Measurements from ENCODE around the gene BOC. TPM values are rescaled to one million over a fixed set of nuclear protein-coding genes. Genes with fewer than 3 reads are reported as not detected.

Gene BOC
- polyA plus RNA-seq, 1 donor from 2014 or later = 0.53 TPM

DNA sequence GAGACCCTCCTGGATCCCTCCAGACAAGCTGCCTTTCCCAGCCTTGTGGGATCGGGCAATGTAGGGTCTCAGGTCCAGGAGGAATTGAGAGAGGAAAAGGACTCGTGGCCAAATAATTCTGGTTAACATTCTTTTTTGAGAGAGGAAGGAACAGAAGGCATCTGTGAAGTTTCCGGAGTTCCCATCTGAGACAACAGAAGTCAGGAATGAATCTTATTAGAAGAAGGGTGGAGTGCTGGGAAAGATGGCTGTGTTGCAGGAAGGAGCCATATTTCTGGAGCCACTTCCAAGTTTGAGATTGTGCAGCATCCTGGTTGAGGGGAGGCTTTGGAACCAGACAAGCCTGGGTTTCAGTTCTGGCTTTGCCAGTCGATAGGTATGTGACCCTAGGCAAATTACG is 9.4 kb downstream of the BOC start:
- Histone ChIP-seq H3K4me3 (ENCODE audit: low read length) (no peak overlapping the region), H3F3A (ENCODE audit: insufficient read depth, low read length, poor library complexity, severe bottlenecking) (no peaks in the 10 kb centered on the region), H3K27me3 (ENCODE audit: insufficient read depth, low read depth, low read length) (no peaks in the 10 kb centered on the region), H3K9ac (ENCODE audit: low read length) (no peak overlapping the region), H3K79me2 (replicated peaks; ENCODE audit: insufficient read depth, low read length) (peaks cover 73% of the 10 kb centered on the region), H4K20me1 (ENCODE audit: insufficient read depth) (no peaks in the 10 kb centered on the region), H3K27ac (ENCODE audit: low read length) (no peak overlapping the region), H3K36me3 (ENCODE audit: insufficient read depth, low read length) (no peaks in the 10 kb centered on the region), H2AFZ (ENCODE audit: low read depth, low read length) (no peak overlapping the region), H3K9me2 (ENCODE audit: insufficient read depth, low read length) (no peaks in the 10 kb centered on the region), H3K4me2 (ENCODE audit: low read length) (no peak overlapping the region), H3K9me3 (ENCODE audit: low read length) (no peaks in the 10 kb centered on the region)
- TF ChIP-seq SMC3 (conservative IDR thresholded peaks at IDR 0.05; ENCODE audit: poor library complexity) (no peak), MXI1 (conservative IDR thresholded peaks at IDR 0.05; ENCODE audit: poor library complexity, severe bottlenecking) (no peak), TAF1 (IDR thresholded peaks at IDR 0.05; ENCODE audit: low read depth) (no peak), EZH2 (IDR thresholded peaks at IDR 0.05; ENCODE audit: borderline replicate concordance, insufficient read depth, low read length, poor library complexity, severe bottlenecking) (no peak), RAD21 (conservative IDR thresholded peaks at IDR 0.05) (no peak), POLR2AphosphoS5 (IDR thresholded peaks at IDR 0.05) (no peak), EP300 (conservative IDR thresholded peaks at IDR 0.05; ENCODE audit: poor library complexity, severe bottlenecking) (no peak), REST (IDR thresholded peaks at IDR 0.05; ENCODE audit: borderline replicate concordance) (no peak)
- TF ChIP-seq, protein P1, sequence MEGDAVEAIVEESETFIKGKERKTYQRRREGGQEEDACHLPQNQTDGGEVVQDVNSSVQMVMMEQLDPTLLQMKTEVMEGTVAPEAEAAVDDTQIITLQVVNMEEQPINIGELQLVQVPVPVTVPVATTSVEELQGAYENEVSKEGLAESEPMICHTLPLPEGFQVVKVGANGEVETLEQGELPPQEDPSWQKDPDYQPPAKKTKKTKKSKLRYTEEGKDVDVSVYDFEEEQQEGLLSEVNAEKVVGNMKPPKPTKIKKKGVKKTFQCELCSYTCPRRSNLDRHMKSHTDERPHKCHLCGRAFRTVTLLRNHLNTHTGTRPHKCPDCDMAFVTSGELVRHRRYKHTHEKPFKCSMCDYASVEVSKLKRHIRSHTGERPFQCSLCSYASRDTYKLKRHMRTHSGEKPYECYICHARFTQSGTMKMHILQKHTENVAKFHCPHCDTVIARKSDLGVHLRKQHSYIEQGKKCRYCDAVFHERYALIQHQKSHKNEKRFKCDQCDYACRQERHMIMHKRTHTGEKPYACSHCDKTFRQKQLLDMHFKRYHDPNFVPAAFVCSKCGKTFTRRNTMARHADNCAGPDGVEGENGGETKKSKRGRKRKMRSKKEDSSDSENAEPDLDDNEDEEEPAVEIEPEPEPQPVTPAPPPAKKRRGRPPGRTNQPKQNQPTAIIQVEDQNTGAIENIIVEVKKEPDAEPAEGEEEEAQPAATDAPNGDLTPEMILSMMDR (IDR thresholded peaks at IDR 0.05; ENCODE audit: poor library complexity, severe bottlenecking) = no peak

DNA sequence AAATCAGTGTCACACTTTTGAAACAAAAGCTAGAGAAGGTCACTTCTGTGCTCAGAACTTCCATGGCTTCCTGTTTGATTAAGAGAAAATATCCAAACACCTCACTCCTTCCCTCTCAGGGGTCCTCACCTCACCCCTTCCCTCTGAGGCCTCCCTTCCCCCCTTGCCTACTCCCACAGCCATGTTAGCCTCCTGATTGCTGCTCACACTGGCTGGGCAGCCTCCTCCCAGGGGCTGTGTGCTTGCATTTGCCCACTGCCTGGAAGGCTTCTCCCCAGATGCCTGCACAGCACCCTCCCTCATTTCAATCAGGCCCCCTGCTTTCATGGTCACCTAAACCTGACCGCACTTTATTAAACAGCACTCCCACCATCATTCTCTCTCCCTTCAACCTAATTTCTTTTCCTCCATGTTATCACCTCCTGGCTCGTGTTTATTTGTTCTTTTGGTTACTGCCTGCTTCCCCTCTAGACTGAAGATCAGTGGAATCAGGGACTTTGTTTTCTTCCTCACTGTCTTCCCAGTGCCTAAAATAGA is 10.4 kb downstream of the BOC start:
- TF ChIP-seq SMC3 (conservative IDR thresholded peaks at IDR 0.05; ENCODE audit: poor library complexity) (no peak), EP300 (conservative IDR thresholded peaks at IDR 0.05; ENCODE audit: poor library complexity, severe bottlenecking) (no peak), POLR2AphosphoS5 (IDR thresholded peaks at IDR 0.05) (no peak), MXI1 (conservative IDR thresholded peaks at IDR 0.05; ENCODE audit: poor library complexity, severe bottlenecking) (no peak), REST (IDR thresholded peaks at IDR 0.05; ENCODE audit: borderline replicate concordance) (no peak), TAF1 (IDR thresholded peaks at IDR 0.05; ENCODE audit: low read depth) (no peak), RAD21 (conservative IDR thresholded peaks at IDR 0.05) (no peak), EZH2 (IDR thresholded peaks at IDR 0.05; ENCODE audit: borderline replicate concordance, insufficient read depth, low read length, poor library complexity, severe bottlenecking) (no peak)
- TF ChIP-seq, protein P1 (IDR thresholded peaks at IDR 0.05; ENCODE audit: poor library complexity, severe bottlenecking) = no peak
- H3K27ac ChIP-seq (ENCODE audit: low read length) = no peak overlapping the region

More for the DNA sequence above, 10.4 kb downstream of the BOC start:
- Histone ChIP-seq H3K4me2 (ENCODE audit: low read length) (no peak overlapping the region), H3K79me2 (replicated peaks; ENCODE audit: insufficient read depth, low read length) (peaks cover 69% of the 10 kb centered on the region), H3K9ac (ENCODE audit: low read length) (no peak overlapping the region), H3K4me3 (ENCODE audit: low read length) (no peak overlapping the region), H2AFZ (ENCODE audit: low read depth, low read length) (no peak overlapping the region), H3K27me3 (ENCODE audit: insufficient read depth, low read depth, low read length) (no peaks in the 10 kb centered on the region), H3K9me2 (ENCODE audit: insufficient read depth, low read length) (no peaks in the 10 kb centered on the region), H3F3A (ENCODE audit: insufficient read depth, low read length, poor library complexity, severe bottlenecking) (no peaks in the 10 kb centered on the region), H4K20me1 (ENCODE audit: insufficient read depth) (no peaks in the 10 kb centered on the region), H3K9me3 (ENCODE audit: low read length) (no peaks in the 10 kb centered on the region), H3K36me3 (ENCODE audit: insufficient read depth, low read length) (no peaks in the 10 kb centered on the region)

Data from neural cell (in vitro differentiated cells).